GM12878 (cell line): ENCODE measurements around the gene ZNF160. TPM values are rescaled to one million over a fixed set of nuclear protein-coding genes. Genes with fewer than 3 reads are reported as not detected.
A peak's percentile ranks its signal among the peaks of the same experiment; 100 is the strongest.

Experiments
- FOXK2 ChIP-seq: fragments of 450-650 bp; IDR thresholded peaks from 2 replicates; pipeline ENCODE4 v1.6.1; 2017; ENCODE audit warnings: mild to moderate bottlenecking, moderate library complexity
- GATAD2B ChIP-seq: fragments of 450-650 bp; conservative IDR thresholded peaks from 2 replicates; pipeline ENCODE4 v1.6.1; 2017; ENCODE audit warnings: low read depth, mild to moderate bottlenecking, moderate library complexity
- HCFC1 ChIP-seq: fragments of 150-350 bp; IDR thresholded peaks from 2 replicates; pipeline ENCODE4 v1.6.1; 2014; ENCODE audit warnings: low read length
- HDGF ChIP-seq: fragments of 450-650 bp; IDR thresholded peaks from 2 replicates; pipeline ENCODE4 v1.6.1; 2016; ENCODE audit warnings: antibody characterized with exemption
- IKZF2 ChIP-seq, 2 experiments: fragments of 450-650 bp; IDR thresholded peaks; 2 replicates each; pipeline ENCODE4 v1.6.1; 2017; ENCODE audit warnings: mild to moderate bottlenecking in 2 of 2, moderate library complexity in 2 of 2
- NFIC ChIP-seq: IDR thresholded peaks from 2 replicates; pipeline ENCODE4 v1.6.1; 2012; ENCODE audit warnings: low read depth, mild to moderate bottlenecking, inconsistent platforms, low read length, moderate library complexity
- NFYB ChIP-seq: IDR thresholded peaks from 2 replicates; pipeline ENCODE4 v1.6.1; 2011; ENCODE audit warnings: low read depth, mild to moderate bottlenecking, low read length, improper control_type of control experiment, moderate library complexity; ENCODE audit not compliant: insufficient read depth
- POLR2A ChIP-seq: IDR thresholded peaks from 2 replicates; pipeline ENCODE4 v1.6.1; 2011; ENCODE audit warnings: low read depth, mild to moderate bottlenecking, low read length
- SMAD1 ChIP-seq: fragments of 450-650 bp; IDR thresholded peaks from 2 replicates; pipeline ENCODE4 v1.6.1; 2018; ENCODE audit warnings: mild to moderate bottlenecking, low read depth; ENCODE audit not compliant: partially characterized antibody
- SMARCA5 ChIP-seq: fragments of 450-650 bp; IDR thresholded peaks from 2 replicates; pipeline ENCODE4 v1.6.1; 2017; ENCODE audit warnings: mild to moderate bottlenecking
- SREBF2 ChIP-seq: IDR thresholded peaks from 2 replicates; pipeline ENCODE4 v1.6.1; 2012; ENCODE audit warnings: mild to moderate bottlenecking, low read length
- STAT3 ChIP-seq: IDR thresholded peaks from 2 replicates; pipeline ENCODE4 v1.6.1; 2011; ENCODE audit warnings: low read depth, low read length, improper control_type of control experiment
- TARDBP ChIP-seq: IDR thresholded peaks from 2 replicates; pipeline ENCODE4 v1.6.1; 2016; ENCODE audit warnings: borderline replicate concordance
- TCF12 ChIP-seq: IDR thresholded peaks from 2 replicates; pipeline ENCODE4 v1.6.1; 2011; ENCODE audit warnings: low read depth, mild to moderate bottlenecking, low read length
- YBX1 ChIP-seq: fragments of 450-650 bp; IDR thresholded peaks from 2 replicates; pipeline ENCODE4 v1.6.1; 2016; ENCODE audit warnings: antibody characterized with exemption
- ZNF207 ChIP-seq: fragments of 450-650 bp; IDR thresholded peaks from 2 replicates; pipeline ENCODE4 v1.6.1; 2014; ENCODE audit warnings: antibody characterized with exemption, mild to moderate bottlenecking, borderline replicate concordance
- ZSCAN29 ChIP-seq: fragments of 450-650 bp; IDR thresholded peaks from 2 replicates; pipeline ENCODE4 v1.6.1; 2017; ENCODE audit warnings: mild to moderate bottlenecking, moderate library complexity
- polyA plus RNA-seq, 11 experiments: library from polyadenylated mRNA; depleted of rRNA in 4 of 11; unstranded in 6 of 11; stranded (reverse) in 5 of 11; fragments of >200 nt; fragmentation: Nextera tagmentation in 4 of 11; fragmentation: Illumina TruSeq in 1 of 11; extraction: Ambion mirVana in 4 of 11; extraction: Trizol in 1 of 11; gene quantifications; 1 replicate in 1 of 11; 2 replicates in 10 of 11; pipeline versions ENCODE4 v1.2.1 to v1.2.3, GENCODE V29; 2011 to 2016; ENCODE audit warnings: inconsistent platforms in 2 of 11, missing spikeins in 2 of 11, low read depth in 1 of 11
- total RNA-seq, 4 experiments: library from RNA; depleted of rRNA in 3 of 4; stranded (reverse); fragments of >200 nt in 3 of 4; fragmentation: Illumina TruSeq in 1 of 4; extraction: Trizol in 1 of 4; gene quantifications; 2 replicates each; pipeline versions ENCODE4 v1.2.1 to v1.2.3, GENCODE V29; 2013 to 2021
- TF ChIP-seq, protein P1 (sequence below): fragments of 450-650 bp; conservative IDR thresholded peaks from 2 replicates; pipeline ENCODE4 v1.6.1; 2017; ENCODE audit warnings: mild to moderate bottlenecking, moderate library complexity
- TF ChIP-seq, protein P2 (sequence below): IDR thresholded peaks from 2 replicates; pipeline ENCODE4 v1.6.1; 2011; ENCODE audit warnings: borderline replicate concordance, low read depth, mild to moderate bottlenecking, moderate library complexity, mixed read lengths, low read length; ENCODE audit not compliant: insufficient read depth; ENCODE audit errors: extremely low read length
- TF ChIP-seq, protein P3 (sequence below): fragments of 450-650 bp; IDR thresholded peaks from 2 replicates; pipeline ENCODE4 v1.6.1; 2018; ENCODE audit warnings: borderline replicate concordance, mild to moderate bottlenecking; ENCODE audit not compliant: partially characterized antibody
- TF ChIP-seq, protein P4 (sequence below): fragments of 450-650 bp; IDR thresholded peaks from 2 replicates; pipeline ENCODE4 v1.6.1; 2017; ENCODE audit warnings: mild to moderate bottlenecking, moderate library complexity

Gene ZNF160
- total and polyA plus RNA-seq, 10 of the 15 experiments (the other 5 are each of a cell fraction or from before 2014, with no cell fraction given) = 2.8 to 18.6 (median 12.1) TPM

DNA sequence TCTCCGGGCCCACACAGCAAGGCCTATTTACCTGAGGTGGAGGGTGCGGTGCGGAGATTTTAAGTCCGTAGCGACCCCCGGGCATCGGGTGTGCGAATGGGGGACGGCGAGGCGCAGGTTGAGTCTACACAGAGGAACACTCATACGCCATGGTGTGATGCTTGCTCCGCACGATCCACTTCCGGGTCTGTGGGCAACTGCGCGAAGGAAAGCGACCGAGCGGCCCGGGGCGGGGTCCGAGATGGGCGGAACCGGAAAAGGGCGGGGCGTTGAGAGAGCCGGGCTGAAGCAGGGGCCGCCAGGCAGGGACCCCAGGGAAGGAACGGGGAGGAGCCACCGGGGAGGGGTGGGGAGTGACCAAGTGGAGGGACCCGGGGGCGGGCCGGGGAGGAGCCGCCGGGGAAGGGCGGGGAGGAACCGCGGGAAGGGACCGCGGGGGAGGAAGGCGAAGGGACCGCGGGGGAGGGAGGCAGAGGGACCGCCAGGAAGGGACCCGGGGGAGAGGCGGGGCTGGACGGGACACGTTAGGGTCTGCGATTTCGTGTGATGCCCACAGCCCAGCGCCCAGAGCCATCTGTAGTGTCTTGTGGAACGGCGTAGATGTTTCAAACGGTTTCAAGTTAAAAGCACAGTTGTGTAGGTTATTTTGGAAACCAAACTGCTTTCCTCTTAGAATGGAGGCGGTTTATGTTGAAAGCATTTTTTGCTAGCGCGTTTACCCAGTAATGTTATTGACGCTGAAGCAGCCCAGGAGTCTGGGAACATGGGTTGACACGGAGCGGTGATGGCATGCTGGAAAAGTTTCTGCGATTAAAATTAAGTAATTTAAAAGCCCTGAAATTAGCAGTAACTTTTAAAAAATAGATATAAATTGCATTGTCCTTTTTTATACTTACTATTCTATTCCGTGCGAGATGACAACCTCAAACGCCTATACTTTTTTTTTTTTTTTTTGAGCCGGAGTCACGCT lies at the start of gene ZNF160 (continued):
- TF ChIP-seq, protein P1, sequence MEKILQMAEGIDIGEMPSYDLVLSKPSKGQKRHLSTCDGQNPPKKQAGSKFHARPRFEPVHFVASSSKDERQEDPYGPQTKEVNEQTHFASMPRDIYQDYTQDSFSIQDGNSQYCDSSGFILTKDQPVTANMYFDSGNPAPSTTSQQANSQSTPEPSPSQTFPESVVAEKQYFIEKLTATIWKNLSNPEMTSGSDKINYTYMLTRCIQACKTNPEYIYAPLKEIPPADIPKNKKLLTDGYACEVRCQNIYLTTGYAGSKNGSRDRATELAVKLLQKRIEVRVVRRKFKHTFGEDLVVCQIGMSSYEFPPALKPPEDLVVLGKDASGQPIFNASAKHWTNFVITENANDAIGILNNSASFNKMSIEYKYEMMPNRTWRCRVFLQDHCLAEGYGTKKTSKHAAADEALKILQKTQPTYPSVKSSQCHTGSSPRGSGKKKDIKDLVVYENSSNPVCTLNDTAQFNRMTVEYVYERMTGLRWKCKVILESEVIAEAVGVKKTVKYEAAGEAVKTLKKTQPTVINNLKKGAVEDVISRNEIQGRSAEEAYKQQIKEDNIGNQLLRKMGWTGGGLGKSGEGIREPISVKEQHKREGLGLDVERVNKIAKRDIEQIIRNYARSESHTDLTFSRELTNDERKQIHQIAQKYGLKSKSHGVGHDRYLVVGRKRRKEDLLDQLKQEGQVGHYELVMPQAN = peak; percentile 54
- TF ChIP-seq SREBF2 (no peak), POLR2A (peak; percentile 98), FOXK2 (no peak), SMAD1 (peak; percentile 22), HCFC1 (peak; percentile 24; the same call in 1 of the 2 replicates), SMARCA5 (no peak; the same call in 1 of the 2 replicates), ZSCAN29 (no peak), YBX1 (no peak), HDGF (peak; percentile 90), IKZF2 (IDR thresholded peaks at IDR 0.05) (peak; percentile 53 to 58; a peak in 3 of 4 replicates), NFIC (no peak), NFYB (0 out of 2 replicates have a peak, but pooled peaks have one; percentile 8), ZNF207 (no peak; the same call in 1 of the 2 replicates), STAT3 (no peak), TCF12 (0 out of 2 replicates have a peak, but pooled peaks have one; percentile 11), GATAD2B (no peak), TARDBP (no peak)
- TF ChIP-seq, protein P2, sequence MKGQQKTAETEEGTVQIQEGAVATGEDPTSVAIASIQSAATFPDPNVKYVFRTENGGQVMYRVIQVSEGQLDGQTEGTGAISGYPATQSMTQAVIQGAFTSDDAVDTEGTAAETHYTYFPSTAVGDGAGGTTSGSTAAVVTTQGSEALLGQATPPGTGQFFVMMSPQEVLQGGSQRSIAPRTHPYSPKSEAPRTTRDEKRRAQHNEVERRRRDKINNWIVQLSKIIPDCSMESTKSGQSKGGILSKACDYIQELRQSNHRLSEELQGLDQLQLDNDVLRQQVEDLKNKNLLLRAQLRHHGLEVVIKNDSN = no peak
- TF ChIP-seq, protein P3, sequence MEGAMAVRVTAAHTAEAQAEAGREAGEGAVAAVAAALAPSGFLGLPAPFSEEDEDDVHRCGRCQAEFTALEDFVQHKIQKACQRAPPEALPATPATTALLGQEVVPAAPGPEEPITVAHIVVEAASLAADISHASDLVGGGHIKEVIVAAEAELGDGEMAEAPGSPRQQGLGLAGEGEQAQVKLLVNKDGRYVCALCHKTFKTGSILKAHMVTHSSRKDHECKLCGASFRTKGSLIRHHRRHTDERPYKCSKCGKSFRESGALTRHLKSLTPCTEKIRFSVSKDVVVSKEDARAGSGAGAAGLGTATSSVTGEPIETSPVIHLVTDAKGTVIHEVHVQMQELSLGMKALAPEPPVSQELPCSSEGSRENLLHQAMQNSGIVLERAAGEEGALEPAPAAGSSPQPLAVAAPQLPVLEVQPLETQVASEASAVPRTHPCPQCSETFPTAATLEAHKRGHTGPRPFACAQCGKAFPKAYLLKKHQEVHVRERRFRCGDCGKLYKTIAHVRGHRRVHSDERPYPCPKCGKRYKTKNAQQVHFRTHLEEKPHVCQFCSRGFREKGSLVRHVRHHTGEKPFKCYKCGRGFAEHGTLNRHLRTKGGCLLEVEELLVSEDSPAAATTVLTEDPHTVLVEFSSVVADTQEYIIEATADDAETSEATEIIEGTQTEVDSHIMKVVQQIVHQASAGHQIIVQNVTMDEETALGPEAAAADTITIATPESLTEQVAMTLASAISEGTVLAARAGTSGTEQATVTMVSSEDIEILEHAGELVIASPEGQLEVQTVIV = peak; percentile 82
- TF ChIP-seq, protein P4, sequence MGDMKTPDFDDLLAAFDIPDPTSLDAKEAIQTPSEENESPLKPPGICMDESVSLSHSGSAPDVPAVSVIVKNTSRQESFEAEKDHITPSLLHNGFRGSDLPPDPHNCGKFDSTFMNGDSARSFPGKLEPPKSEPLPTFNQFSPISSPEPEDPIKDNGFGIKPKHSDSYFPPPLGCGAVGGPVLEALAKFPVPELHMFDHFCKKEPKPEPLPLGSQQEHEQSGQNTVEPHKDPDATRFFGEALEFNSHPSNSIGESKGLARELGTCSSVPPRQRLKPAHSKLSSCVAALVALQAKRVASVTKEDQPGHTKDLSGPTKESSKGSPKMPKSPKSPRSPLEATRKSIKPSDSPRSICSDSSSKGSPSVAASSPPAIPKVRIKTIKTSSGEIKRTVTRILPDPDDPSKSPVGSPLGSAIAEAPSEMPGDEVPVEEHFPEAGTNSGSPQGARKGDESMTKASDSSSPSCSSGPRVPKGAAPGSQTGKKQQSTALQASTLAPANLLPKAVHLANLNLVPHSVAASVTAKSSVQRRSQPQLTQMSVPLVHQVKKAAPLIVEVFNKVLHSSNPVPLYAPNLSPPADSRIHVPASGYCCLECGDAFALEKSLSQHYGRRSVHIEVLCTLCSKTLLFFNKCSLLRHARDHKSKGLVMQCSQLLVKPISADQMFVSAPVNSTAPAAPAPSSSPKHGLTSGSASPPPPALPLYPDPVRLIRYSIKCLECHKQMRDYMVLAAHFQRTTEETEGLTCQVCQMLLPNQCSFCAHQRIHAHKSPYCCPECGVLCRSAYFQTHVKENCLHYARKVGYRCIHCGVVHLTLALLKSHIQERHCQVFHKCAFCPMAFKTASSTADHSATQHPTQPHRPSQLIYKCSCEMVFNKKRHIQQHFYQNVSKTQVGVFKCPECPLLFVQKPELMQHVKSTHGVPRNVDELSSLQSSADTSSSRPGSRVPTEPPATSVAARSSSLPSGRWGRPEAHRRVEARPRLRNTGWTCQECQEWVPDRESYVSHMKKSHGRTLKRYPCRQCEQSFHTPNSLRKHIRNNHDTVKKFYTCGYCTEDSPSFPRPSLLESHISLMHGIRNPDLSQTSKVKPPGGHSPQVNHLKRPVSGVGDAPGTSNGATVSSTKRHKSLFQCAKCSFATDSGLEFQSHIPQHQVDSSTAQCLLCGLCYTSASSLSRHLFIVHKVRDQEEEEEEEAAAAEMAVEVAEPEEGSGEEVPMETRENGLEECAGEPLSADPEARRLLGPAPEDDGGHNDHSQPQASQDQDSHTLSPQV = no peak
